22Rv1 (cell line): ENCODE measurements around the gene SLC7A11.

Source experiments
- ZFX ChIP-seq: fragments of 450-650 bp; IDR thresholded peaks from 2 replicates; pipeline ENCODE4 v1.6.1; 2017; ENCODE audit warnings: antibody characterized with exemption, borderline replicate concordance
- TF ChIP-seq, protein P1 (sequence below): fragments of 450-650 bp; IDR thresholded peaks from 2 replicates; pipeline ENCODE4 v1.5.1; 2017; ENCODE audit warnings: mild to moderate bottlenecking

DNA sequence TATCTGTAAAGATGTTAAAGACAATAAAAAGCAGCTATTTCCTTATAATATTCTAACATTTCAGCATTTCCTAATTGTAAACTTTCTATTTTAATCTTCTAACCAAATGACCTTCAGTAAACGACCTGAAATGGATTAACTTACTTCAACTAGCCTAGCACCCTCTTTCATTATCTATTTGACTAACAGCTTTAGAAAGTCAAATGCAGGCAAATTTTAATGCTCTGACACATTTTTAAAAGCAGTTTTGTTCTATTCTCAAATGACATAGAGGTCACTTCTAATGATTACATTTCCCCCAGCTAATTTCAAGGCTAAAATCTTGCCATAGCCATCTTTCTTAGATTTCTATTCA is 41.9 kb downstream of the SLC7A11 start:
- TF ChIP-seq, protein P1, sequence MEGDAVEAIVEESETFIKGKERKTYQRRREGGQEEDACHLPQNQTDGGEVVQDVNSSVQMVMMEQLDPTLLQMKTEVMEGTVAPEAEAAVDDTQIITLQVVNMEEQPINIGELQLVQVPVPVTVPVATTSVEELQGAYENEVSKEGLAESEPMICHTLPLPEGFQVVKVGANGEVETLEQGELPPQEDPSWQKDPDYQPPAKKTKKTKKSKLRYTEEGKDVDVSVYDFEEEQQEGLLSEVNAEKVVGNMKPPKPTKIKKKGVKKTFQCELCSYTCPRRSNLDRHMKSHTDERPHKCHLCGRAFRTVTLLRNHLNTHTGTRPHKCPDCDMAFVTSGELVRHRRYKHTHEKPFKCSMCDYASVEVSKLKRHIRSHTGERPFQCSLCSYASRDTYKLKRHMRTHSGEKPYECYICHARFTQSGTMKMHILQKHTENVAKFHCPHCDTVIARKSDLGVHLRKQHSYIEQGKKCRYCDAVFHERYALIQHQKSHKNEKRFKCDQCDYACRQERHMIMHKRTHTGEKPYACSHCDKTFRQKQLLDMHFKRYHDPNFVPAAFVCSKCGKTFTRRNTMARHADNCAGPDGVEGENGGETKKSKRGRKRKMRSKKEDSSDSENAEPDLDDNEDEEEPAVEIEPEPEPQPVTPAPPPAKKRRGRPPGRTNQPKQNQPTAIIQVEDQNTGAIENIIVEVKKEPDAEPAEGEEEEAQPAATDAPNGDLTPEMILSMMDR = no peak
- TF ChIP-seq ZFX = no peak
